Subcutaneous adipose tissue (tissue), 4 donors: ENCODE results near the gene PROK1. TPM values are rescaled to one million over a fixed set of nuclear protein-coding genes. Genes with fewer than 3 reads are reported as not detected.

ENCODE experiments used
- total RNA-seq, 4 donors: library from RNA; depleted of rRNA; stranded (reverse); fragments of >200 nt; gene quantifications; one replicate each; pipeline ENCODE4 v1.1.0, GENCODE V29; 2016
- TF ChIP-seq, protein P1 (sequence below): fragments of 450-650 bp; IDR thresholded peaks from one replicate; pipeline ENCODE4 v1.5.1; 2016; ENCODE audit warnings: low read depth, mild to moderate bottlenecking, control low read depth, antibody characterized with exemption, moderate library complexity

PROK1 gene
- total RNA-seq, 4 donors from 2014 or later, result 3.6 to 25.8 TPM; not detected in 2

DNA sequence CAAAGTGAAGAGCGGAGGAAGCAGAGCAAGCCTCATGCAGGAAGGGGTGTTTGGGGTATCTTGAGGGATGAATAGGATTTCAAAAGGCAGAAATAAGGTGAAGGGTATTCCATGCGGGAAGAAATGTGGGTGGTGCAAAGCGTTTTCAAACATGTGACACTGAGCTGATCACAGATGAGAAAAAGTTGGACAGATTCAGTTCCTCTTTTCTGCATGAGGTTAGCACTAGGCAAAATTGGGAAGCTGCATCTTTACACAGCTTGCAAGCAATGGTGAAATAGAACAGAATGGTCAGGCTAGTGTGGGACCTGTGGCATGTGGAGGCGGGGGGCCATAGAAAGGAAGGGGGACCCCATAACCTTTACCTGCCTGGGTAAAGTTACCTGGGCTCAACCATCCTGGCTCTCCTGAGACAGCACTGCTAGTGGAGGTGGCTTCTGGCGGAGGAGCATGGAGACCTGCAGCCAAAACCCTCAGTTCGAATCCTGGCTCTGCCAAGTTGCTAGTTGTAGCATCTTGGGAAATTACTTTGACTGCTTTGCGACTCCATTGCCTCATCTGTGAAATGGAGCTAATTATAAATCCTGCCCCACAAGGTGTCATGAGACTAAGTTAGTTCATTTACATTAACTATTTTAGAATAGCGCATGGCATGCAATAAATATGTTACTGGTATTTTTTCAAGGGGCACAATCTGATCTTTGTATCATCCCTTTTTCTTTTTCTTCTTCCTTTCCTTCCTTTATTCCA, 51.6 kb downstream of the PROK1 start:
- TF ChIP-seq, protein P1, sequence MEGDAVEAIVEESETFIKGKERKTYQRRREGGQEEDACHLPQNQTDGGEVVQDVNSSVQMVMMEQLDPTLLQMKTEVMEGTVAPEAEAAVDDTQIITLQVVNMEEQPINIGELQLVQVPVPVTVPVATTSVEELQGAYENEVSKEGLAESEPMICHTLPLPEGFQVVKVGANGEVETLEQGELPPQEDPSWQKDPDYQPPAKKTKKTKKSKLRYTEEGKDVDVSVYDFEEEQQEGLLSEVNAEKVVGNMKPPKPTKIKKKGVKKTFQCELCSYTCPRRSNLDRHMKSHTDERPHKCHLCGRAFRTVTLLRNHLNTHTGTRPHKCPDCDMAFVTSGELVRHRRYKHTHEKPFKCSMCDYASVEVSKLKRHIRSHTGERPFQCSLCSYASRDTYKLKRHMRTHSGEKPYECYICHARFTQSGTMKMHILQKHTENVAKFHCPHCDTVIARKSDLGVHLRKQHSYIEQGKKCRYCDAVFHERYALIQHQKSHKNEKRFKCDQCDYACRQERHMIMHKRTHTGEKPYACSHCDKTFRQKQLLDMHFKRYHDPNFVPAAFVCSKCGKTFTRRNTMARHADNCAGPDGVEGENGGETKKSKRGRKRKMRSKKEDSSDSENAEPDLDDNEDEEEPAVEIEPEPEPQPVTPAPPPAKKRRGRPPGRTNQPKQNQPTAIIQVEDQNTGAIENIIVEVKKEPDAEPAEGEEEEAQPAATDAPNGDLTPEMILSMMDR, result no peak

DNA sequence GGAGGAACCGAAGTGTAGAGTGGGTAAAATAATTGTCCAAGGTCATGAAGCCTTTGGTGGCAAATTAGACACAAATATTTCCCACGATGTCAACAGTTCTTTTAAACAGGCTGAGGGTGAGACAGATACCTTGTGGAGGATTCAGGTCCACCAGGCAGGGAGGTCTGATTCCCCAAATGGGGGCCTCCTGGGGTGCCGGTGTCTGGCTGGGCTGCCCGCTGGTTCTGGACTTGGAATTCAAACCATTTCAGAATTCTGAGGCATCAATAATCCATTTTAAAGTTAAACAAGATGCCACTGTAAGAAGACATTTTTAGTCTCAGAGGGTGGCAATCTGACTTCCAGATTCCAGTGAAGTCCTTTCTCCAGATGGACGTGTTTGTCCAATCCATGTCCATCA, 52.5 kb downstream of the PROK1 start:
- TF ChIP-seq, protein P1, result no peak

GRCh38 chr1:110504226-110504625, 53.3 kb downstream of the PROK1 start:
- TF ChIP-seq, protein P1, result no peak

GRCh38 chr1:110505596-110505995, 54.6 kb downstream of the PROK1 start:
- TF ChIP-seq, protein P1, result no peak

DNA sequence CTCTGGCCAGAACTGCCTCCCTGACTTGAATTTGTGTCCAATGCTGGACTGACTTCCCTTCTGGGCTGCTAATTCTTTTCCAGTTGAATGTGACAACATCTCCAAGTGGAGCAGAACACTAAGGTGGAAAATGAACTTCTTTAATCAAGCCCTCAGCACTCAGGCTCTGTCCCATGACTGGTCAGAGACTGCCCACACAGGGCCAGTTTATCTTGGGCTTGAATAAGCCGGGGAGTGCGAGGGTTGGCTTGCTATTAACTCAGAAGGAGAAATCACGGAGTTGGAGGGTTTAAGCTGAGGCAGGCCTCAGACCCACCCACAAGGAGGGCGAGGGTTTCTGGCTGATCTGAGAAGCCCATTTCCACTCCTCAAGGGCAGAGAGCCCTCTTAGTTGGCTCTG, 55.6 kb downstream of the PROK1 start:
- TF ChIP-seq, protein P1, result no peak

Other genes with a start within 250 kb of the PROK1 start
- 1 to 10 TPM; 1.3 to 6.6 (median 1.9) TPM for gene KCNC4, start 240.8 kb upstream of the PROK1 start, total RNA-seq
- 10 to 100 TPM; 24.1 to 42.4 (median 31.4) TPM for gene RBM15, start 111.8 kb upstream of the PROK1 start, total RNA-seq
- gene SLC16A4, start 60.1 kb upstream of the PROK1 start, total RNA-seq, result 1 to 10 TPM; 1.9 to 7.3 (median 4.1) TPM
- gene LAMTOR5, start 43.5 kb upstream of the PROK1 start, total RNA-seq, result 100 to 1,000 TPM in 3 of 4 donors, 10 to 100 TPM in 1; 69.5 to 175 (median 123) TPM
- not detected for gene KCNA10, start 68.0 kb downstream of the PROK1 start, total RNA-seq
- 1 to 10 TPM; 1.7 to 6.8 (median 4.4) TPM for gene KCNA2, start 155.2 kb downstream of the PROK1 start, total RNA-seq
- gene KCNA3, start 223.8 kb downstream of the PROK1 start, total RNA-seq, result 1 to 10 TPM in 2 of 4 donors, under 1 TPM in 2; 0.38 to 2.2 (median 1.4) TPM